GM23338 (cell line): ENCODE data around the gene RFX8. TPM values are rescaled to one million over a fixed set of nuclear protein-coding genes. Genes with fewer than 3 reads are reported as not detected.

Experiments
- ATAC-seq: fragments of 200-7000 bp; cut with Tn5 transposase; 3 replicates; pipeline ENCODE4 v1.9.1; 2020
- DNase-seq: peaks from one replicate; pipeline ENCODE4 v3.0.0-alpha.2; 2015; ENCODE audit warnings: low spot score
- H2AFZ ChIP-seq: fragments of 200-600 bp; sonication (generic); 2 replicates; pipeline ENCODE4 v1.8.0; 2016; ENCODE audit warnings: antibody characterized with exemption, mild to moderate bottlenecking, moderate library complexity
- H3F3A ChIP-seq: fragments of 200-600 bp; sonication (generic); replicated peaks from 2 replicates; pipeline ENCODE4 v1.8.0; 2017; ENCODE audit warnings: antibody characterized with exemption, mixed run types, low read depth
- H3K27ac ChIP-seq: fragments of 200-600 bp; sonication (generic); 2 replicates; pipeline ENCODE4 v1.6.1; 2016; ENCODE audit warnings: low read depth
- H3K27me3 ChIP-seq: fragments of 200-600 bp; sonication (generic); 2 replicates; pipeline ENCODE4 v1.8.0; 2016; ENCODE audit warnings: mild to moderate bottlenecking, mixed run types, moderate library complexity; ENCODE audit not compliant: insufficient read depth
- H3K36me3 ChIP-seq: fragments of 200-600 bp; sonication (generic); 2 replicates; pipeline ENCODE4 v1.8.0; 2016; ENCODE audit warnings: mild to moderate bottlenecking; ENCODE audit not compliant: insufficient read depth
- H3K4me1 ChIP-seq: fragments of 200-600 bp; sonication (generic); 2 replicates; pipeline ENCODE4 v1.8.0; 2016; ENCODE audit warnings: mild to moderate bottlenecking, moderate library complexity; ENCODE audit not compliant: insufficient read depth
- H3K4me2 ChIP-seq: fragments of 200-600 bp; sonication (generic); 2 replicates; pipeline ENCODE4 v1.7.1; 2017; ENCODE audit warnings: mixed run types
- H3K4me3 ChIP-seq: fragments of 200-600 bp; sonication (generic); 2 replicates; pipeline ENCODE4 v1.6.1; 2016; ENCODE audit warnings: mixed run types
- H3K79me2 ChIP-seq: fragments of 200-600 bp; sonication (generic); replicated peaks from 2 replicates; pipeline ENCODE4 v1.8.0; 2017; ENCODE audit warnings: mild to moderate bottlenecking; ENCODE audit not compliant: insufficient read depth
- H3K9me2 ChIP-seq: fragments of 200-600 bp; sonication (generic); 2 replicates; pipeline ENCODE4 v1.8.0; 2017; ENCODE audit not compliant: insufficient read depth
- H4K20me1 ChIP-seq: fragments of 200-600 bp; sonication (generic); replicated peaks from 2 replicates; pipeline ENCODE4 v1.8.0; 2017; ENCODE audit warnings: mild to moderate bottlenecking; ENCODE audit not compliant: insufficient read depth
- H3K27ac Mint-ChIP-seq: 2 replicates; pipeline ENCODE4 v1.8.0; 2020; ENCODE audit warnings: inconsistent platforms, mild to moderate bottlenecking, moderate library complexity, mixed read lengths
- H3K27me3 Mint-ChIP-seq: 3 replicates; pipeline ENCODE4 v1.8.0; 2022; ENCODE audit warnings: low read depth, mild to moderate bottlenecking, moderate library complexity, mixed read lengths, inconsistent platforms; ENCODE audit not compliant: insufficient read depth, poor library complexity
- H3K36me3 Mint-ChIP-seq: 3 replicates; pipeline ENCODE4 v1.8.0; 2021; ENCODE audit warnings: low read depth, mild to moderate bottlenecking, inconsistent platforms, moderate library complexity, mixed read lengths
- H3K4me1 Mint-ChIP-seq: 3 replicates; pipeline ENCODE4 v1.8.0; 2020; ENCODE audit warnings: mild to moderate bottlenecking, inconsistent platforms, mixed read lengths
- H3K4me3 Mint-ChIP-seq: 3 replicates; pipeline ENCODE4 v1.8.0; 2021; ENCODE audit warnings: moderate library complexity, mild to moderate bottlenecking, inconsistent platforms, mixed read lengths
- H3K9me3 Mint-ChIP-seq: 3 replicates; pipeline ENCODE4 v1.8.0; 2020; ENCODE audit warnings: moderate library complexity, mild to moderate bottlenecking, inconsistent platforms, mixed read lengths
- CREB1 ChIP-seq: fragments of 250-450 bp; sonication (Bioruptor Pico); IDR thresholded peaks from 2 replicates; pipeline ENCODE4 v1.5.0; 2020; ENCODE audit warnings: low read depth, mild to moderate bottlenecking, moderate library complexity
- EZH2 ChIP-seq: fragments of 200-600 bp; sonication (generic); IDR thresholded peaks from one replicate; pipeline ENCODE4 v1.8.0; 2017; ENCODE audit warnings: antibody characterized with exemption, mild to moderate bottlenecking, low read depth; ENCODE audit not compliant: unreplicated experiment
- EZH2phosphoT487 ChIP-seq: fragments of 200-600 bp; sonication (generic); IDR thresholded peaks from one replicate; pipeline ENCODE4 v1.8.1; 2018; ENCODE audit warnings: antibody characterized with exemption; ENCODE audit not compliant: unreplicated experiment
- NANOG ChIP-seq: IDR thresholded peaks from 2 replicates; pipeline ENCODE4 v1.6.1; 2016; ENCODE audit warnings: antibody characterized with exemption, borderline replicate concordance
- POLR2AphosphoS5 ChIP-seq: IDR thresholded peaks from 2 replicates; pipeline ENCODE4 v1.6.1; 2016; ENCODE audit warnings: antibody characterized with exemption, low read depth
- REST ChIP-seq: IDR thresholded peaks from one replicate; pipeline ENCODE4 v1.6.1; 2018; ENCODE audit warnings: antibody characterized with exemption; ENCODE audit not compliant: unreplicated experiment
- ZNF331 ChIP-seq: fragments of 250-450 bp; sonication (Bioruptor Pico); IDR thresholded peaks from 2 replicates; pipeline ENCODE4 v1.5.0; 2020; ENCODE audit warnings: low read depth, mild to moderate bottlenecking, moderate library complexity
- ZNF462 ChIP-seq: fragments of 250-450 bp; sonication (Bioruptor Pico); IDR thresholded peaks from 2 replicates; pipeline ENCODE4 v1.5.0; 2020; ENCODE audit warnings: mild to moderate bottlenecking, moderate library complexity
- polyA plus RNA-seq: library from polyadenylated mRNA; unstranded; fragments of >200 nt; fragmentation: Nextera tagmentation; extraction: Ambion mirVana; gene quantifications from 2 replicates; pipeline ENCODE4 v1.2.1, GENCODE V29; 2016
- total RNA-seq: library from RNA; depleted of rRNA; stranded (reverse); fragments of >200 nt; shearing (Covaris generic); gene quantifications from 2 replicates; pipeline ENCODE4 v1.2.3, GENCODE V29; 2014
- TF ChIP-seq, protein P1 (sequence below), 2 experiments: fragments of 200-600 bp in 1 of 2; sonication (generic) in 1 of 2; conservative IDR thresholded peaks; 2 replicates each; pipeline versions ENCODE4 v1.5.1 to v1.6.1; 2016 to 2017; ENCODE audit warnings: antibody characterized with exemption in 2 of 2, low read depth in 2 of 2, mild to moderate bottlenecking in 2 of 2, moderate library complexity in 1 of 2

RFX8 gene
- total and polyA plus RNA-seq, 2 experiments from 2014 or later, result 0.65 to 1.5 TPM

GRCh38 chr2:101415220-101415619 lies 59.7 kb downstream of the RFX8 start:
- peaks cover 5% of the 10 kb centered on the region; the same call in 1 of the 2 replicates for H3K9me2 ChIP-seq
- H3F3A ChIP-seq, result no peaks in the 10 kb centered on the region
- Mint-ChIP-seq H3K9me3 (peaks cover 9% of the 10 kb centered on the region), H3K36me3 (no peaks in the 10 kb centered on the region; the same call in 2 of the 3 replicates), H3K27me3 (peaks cover 11% of the 10 kb centered on the region), H3K4me3 (no peak overlapping the region), H3K27ac (no peak overlapping the region), H3K4me1 (peaks cover 9% of the 10 kb centered on the region; the same call in 2 of the 3 replicates)
- TF ChIP-seq CREB1 (CRISPR knock-in tag), result no peak
- TF ChIP-seq, protein P1, sequence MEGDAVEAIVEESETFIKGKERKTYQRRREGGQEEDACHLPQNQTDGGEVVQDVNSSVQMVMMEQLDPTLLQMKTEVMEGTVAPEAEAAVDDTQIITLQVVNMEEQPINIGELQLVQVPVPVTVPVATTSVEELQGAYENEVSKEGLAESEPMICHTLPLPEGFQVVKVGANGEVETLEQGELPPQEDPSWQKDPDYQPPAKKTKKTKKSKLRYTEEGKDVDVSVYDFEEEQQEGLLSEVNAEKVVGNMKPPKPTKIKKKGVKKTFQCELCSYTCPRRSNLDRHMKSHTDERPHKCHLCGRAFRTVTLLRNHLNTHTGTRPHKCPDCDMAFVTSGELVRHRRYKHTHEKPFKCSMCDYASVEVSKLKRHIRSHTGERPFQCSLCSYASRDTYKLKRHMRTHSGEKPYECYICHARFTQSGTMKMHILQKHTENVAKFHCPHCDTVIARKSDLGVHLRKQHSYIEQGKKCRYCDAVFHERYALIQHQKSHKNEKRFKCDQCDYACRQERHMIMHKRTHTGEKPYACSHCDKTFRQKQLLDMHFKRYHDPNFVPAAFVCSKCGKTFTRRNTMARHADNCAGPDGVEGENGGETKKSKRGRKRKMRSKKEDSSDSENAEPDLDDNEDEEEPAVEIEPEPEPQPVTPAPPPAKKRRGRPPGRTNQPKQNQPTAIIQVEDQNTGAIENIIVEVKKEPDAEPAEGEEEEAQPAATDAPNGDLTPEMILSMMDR (conservative IDR thresholded peaks at IDR 0.05; ENCODE audit: low read depth in 2 of 2), result peak in 1 of 2 experiments; percentile 16; a peak in 2 of 4 replicates
- H3K4me1 ChIP-seq, result no peaks in the 10 kb centered on the region
- ATAC-seq (no peak), DNase-seq (no peak)
- no peak overlapping the region for H3K4me2 ChIP-seq
- H3K27me3 ChIP-seq, result no peaks in the 10 kb centered on the region
- H4K20me1 ChIP-seq, result no peaks in the 10 kb centered on the region
- no peak overlapping the region for H2AFZ ChIP-seq
- no peaks in the 10 kb centered on the region for H3K36me3 ChIP-seq
- H3K79me2 ChIP-seq, result no peaks in the 10 kb centered on the region
- H3K4me3 ChIP-seq, result no peak overlapping the region
- no peak overlapping the region for H3K27ac ChIP-seq

DNA sequence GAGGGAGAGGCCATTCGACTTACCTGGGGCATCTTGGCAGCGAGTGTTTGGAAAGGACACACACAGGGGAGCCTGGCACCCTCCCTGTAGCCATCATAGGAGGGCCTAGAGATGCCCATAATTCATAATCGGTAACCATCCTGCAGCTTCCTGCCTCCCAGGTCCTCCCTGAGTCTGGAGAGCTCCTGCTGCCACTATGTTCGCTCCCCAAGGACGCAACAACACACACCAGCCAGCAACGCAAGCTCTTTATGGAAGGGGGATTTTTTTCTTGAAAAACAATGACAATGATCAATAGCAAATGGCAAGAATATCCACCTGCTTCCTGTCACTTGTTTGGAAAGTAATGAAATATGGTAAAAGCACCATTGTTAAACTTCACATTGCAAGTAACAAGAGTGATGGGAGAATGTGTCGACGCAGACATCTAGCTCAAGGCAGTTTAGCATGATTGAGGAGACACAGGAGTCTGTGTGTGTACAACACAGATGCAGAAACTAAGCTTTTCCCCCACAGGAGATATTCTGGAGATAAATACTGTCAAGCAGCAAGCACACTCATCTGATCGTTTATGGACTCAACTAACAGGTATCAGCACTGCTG lies 62.7 kb downstream of the RFX8 start:
- Histone ChIP-seq H3K79me2 (no peaks in the 10 kb centered on the region), H4K20me1 (no peaks in the 10 kb centered on the region), H3F3A (no peaks in the 10 kb centered on the region), H3K4me3 (no peak overlapping the region), H3K27ac (no peak overlapping the region), H3K4me2 (no peak overlapping the region), H3K9me2 (no peaks in the 10 kb centered on the region), H3K27me3 (no peaks in the 10 kb centered on the region), H3K36me3 (no peaks in the 10 kb centered on the region), H3K4me1 (no peaks in the 10 kb centered on the region), H2AFZ (no peak overlapping the region)
- DNase-seq (no peak), ATAC-seq (no peak)
- peaks cover 13% of the 10 kb centered on the region for H3K27me3 Mint-ChIP-seq
- no peak overlapping the region for H3K27ac Mint-ChIP-seq
- no peak overlapping the region for H3K4me3 Mint-ChIP-seq
- H3K36me3 Mint-ChIP-seq, result no peaks in the 10 kb centered on the region; the same call in 2 of the 3 replicates
- peaks cover 9% of the 10 kb centered on the region; the same call in 2 of the 3 replicates for H3K4me1 Mint-ChIP-seq
- H3K9me3 Mint-ChIP-seq, result peaks cover 9% of the 10 kb centered on the region
- no peak for TF ChIP-seq ZNF331 (CRISPR knock-in tag)
- no peak for TF ChIP-seq POLR2AphosphoS5
- no peak for TF ChIP-seq EZH2
- TF ChIP-seq EZH2phosphoT487, result no peak
- no peak for TF ChIP-seq REST
- no peak for TF ChIP-seq CREB1 (CRISPR knock-in tag)
- no peak for TF ChIP-seq ZNF462 (CRISPR knock-in tag)
- TF ChIP-seq NANOG, result no peak
